H1 (cell line): Measurements from ENCODE around the gene PDZD4.

Source experiments
- ATF3 ChIP-seq: IDR thresholded peaks from 2 replicates; pipeline ENCODE4 v1.6.1; 2011; ENCODE audit warnings: low read depth, mild to moderate bottlenecking, low read length; ENCODE audit not compliant: insufficient read depth
- BRCA1 ChIP-seq: IDR thresholded peaks from 2 replicates; pipeline ENCODE4 v1.6.1; 2012; ENCODE audit warnings: low read depth, low read length, improper control_type of control experiment
- CTCF ChIP-seq, 3 experiments: IDR thresholded peaks; 1 replicate in 2 of 3; 2 replicates in 1 of 3; pipeline versions ENCODE4 v1.5.1 to v1.6.1; 2011; ENCODE audit warnings: low read length in 3 of 3, mild to moderate bottlenecking in 3 of 3, inconsistent platforms in 2 of 3, low read depth in 1 of 3, moderate library complexity in 1 of 3; ENCODE audit not compliant: insufficient read depth in 1 of 3; ENCODE audit errors: control extremely low read depth in 1 of 3
- JUN ChIP-seq: IDR thresholded peaks from 2 replicates; pipeline ENCODE4 v1.6.1; 2011; ENCODE audit warnings: low read depth, mild to moderate bottlenecking, improper control_type of control experiment, low read length
- KDM1A ChIP-seq: fragments of 200-600, 300-600 bp; sonication (generic); IDR thresholded peaks from 2 replicates; pipeline ENCODE4 v1.7.1; 2016; ENCODE audit warnings: mild to moderate bottlenecking, low read length, borderline replicate concordance
- MAX ChIP-seq: IDR thresholded peaks from 2 replicates; pipeline ENCODE4 v1.6.1; 2012; ENCODE audit warnings: inconsistent platforms
- POLR2A ChIP-seq, 2 experiments: IDR thresholded peaks; 1 replicate in 1 of 2; 2 replicates in 1 of 2; pipeline ENCODE4 v1.6.1; 2011; ENCODE audit warnings: low read depth in 2 of 2, low read length in 2 of 2, mild to moderate bottlenecking in 2 of 2; ENCODE audit errors: control extremely low read depth in 1 of 2
- POLR2AphosphoS5 ChIP-seq: IDR thresholded peaks from 2 replicates; pipeline ENCODE4 v1.6.1; 2011; ENCODE audit warnings: low read depth, low read length
- SRF ChIP-seq: IDR thresholded peaks from 2 replicates; pipeline ENCODE4 v1.6.1; 2011; ENCODE audit warnings: mild to moderate bottlenecking, low read depth, low read length, moderate library complexity
- USF2 ChIP-seq: IDR thresholded peaks from 2 replicates; pipeline ENCODE4 v1.6.1; 2011; ENCODE audit warnings: low read length, improper control_type of control experiment
- ZNF274 ChIP-seq: IDR thresholded peaks from 2 replicates; pipeline ENCODE4 v1.7.0; 2012; ENCODE audit warnings: low read length, borderline replicate concordance; ENCODE audit errors: extremely low read depth

- TF ChIP-seq JUN (no peak), ATF3 (no peak), ZNF274 (no peak), SRF (no peak), USF2 (no peak), MAX (no peak), BRCA1 (no peak), POLR2A (IDR thresholded peaks at IDR 0.05; ENCODE audit: control extremely low read depth in 1 of 2, low read depth in 2 of 2, low read length in 2 of 2) (no peak), POLR2AphosphoS5 (no peak), KDM1A (no peak), CTCF (IDR thresholded peaks at IDR 0.05; ENCODE audit: control extremely low read depth in 1 of 3, insufficient read depth in 1 of 3, low read depth in 1 of 3, low read length in 3 of 3) (no peak)
These were observed 28.7 kb downstream of the PDZD4 start for GRCh38 chrX:153801669-153802068.
